Measurements from ENCODE around the gene PI4K2A. TPM values are rescaled to one million over a fixed set of nuclear protein-coding genes. Genes with fewer than 3 reads are reported as not detected.

PI4K2A gene
- total RNA-seq, 2 donors from 2014 or later = 18.0 to 22.9 TPM

GRCh38 chr10:97701438-97702069, 61.1 kb downstream of the PI4K2A start:
- H3K27ac ChIP-seq = no peak overlapping the region
- no peak overlapping the region for H3K4me3 ChIP-seq
- H3K27me3 ChIP-seq (replicated peaks; ENCODE audit: insufficient read depth) = no peaks in the 10 kb centered on the region
- peak; percentile 96 for ATAC-seq (ENCODE audit: insufficient number of reproducible peaks, low FRiP score, low read depth)
- no peaks in the 10 kb centered on the region for H3K9me3 ChIP-seq
- no peaks in the 10 kb centered on the region for H3K36me3 ChIP-seq
- H3K4me1 ChIP-seq (ENCODE audit: control insufficient read depth in 1 of 2, low read depth in 2 of 2) = peaks cover 0 to 4% of the 10 kb centered on the region in 2 donors
- TF ChIP-seq CTCF (IDR thresholded peaks at IDR 0.05) = peak; percentile 81
- DNase-seq (ENCODE audit: low spot score) = no peak

- Histone ChIP-seq H3K27ac (no peak overlapping the region), H3K4me1 (ENCODE audit: control insufficient read depth in 1 of 2, low read depth in 2 of 2) (peaks cover 3 to 15% of the 10 kb centered on the region in 2 donors), H3K27me3 (replicated peaks; ENCODE audit: insufficient read depth) (no peaks in the 10 kb centered on the region), H3K36me3 (no peaks in the 10 kb centered on the region), H3K4me3 (no peak overlapping the region), H3K9me3 (no peaks in the 10 kb centered on the region)
- ATAC-seq (ENCODE audit: insufficient number of reproducible peaks, low FRiP score, low read depth) (no peak), DNase-seq (ENCODE audit: low spot score) (no peak)
- TF ChIP-seq CTCF (IDR thresholded peaks at IDR 0.05) = no peak
Observed at GRCh38 chr10:97703398-97704067, 63.1 kb downstream of the PI4K2A start.

- Histone ChIP-seq H3K9me3 (no peaks in the 10 kb centered on the region), H3K27me3 (replicated peaks; ENCODE audit: insufficient read depth) (no peaks in the 10 kb centered on the region), H3K27ac (no peak overlapping the region), H3K4me3 (no peak overlapping the region), H3K36me3 (no peaks in the 10 kb centered on the region), H3K4me1 (ENCODE audit: control insufficient read depth in 1 of 2, low read depth in 2 of 2) (peaks cover 10 to 23% of the 10 kb centered on the region in 2 donors)
- DNase-seq (ENCODE audit: low spot score) = no peak
- no peak for ATAC-seq (ENCODE audit: insufficient number of reproducible peaks, low FRiP score, low read depth)
- no peak for TF ChIP-seq CTCF (IDR thresholded peaks at IDR 0.05)
Observed at GRCh38 chr10:97704341-97704740, 63.9 kb downstream of the PI4K2A start.

GRCh38 chr10:97705006-97705670, 64.7 kb downstream of the PI4K2A start:
- Histone ChIP-seq H3K27ac (no peak overlapping the region), H3K4me3 (no peak overlapping the region), H3K4me1 (ENCODE audit: control insufficient read depth in 1 of 2, low read depth in 2 of 2) (peaks cover 16 to 30% of the 10 kb centered on the region in 2 donors), H3K36me3 (no peaks in the 10 kb centered on the region), H3K9me3 (no peaks in the 10 kb centered on the region), H3K27me3 (replicated peaks; ENCODE audit: insufficient read depth) (no peaks in the 10 kb centered on the region)
- ATAC-seq (ENCODE audit: insufficient number of reproducible peaks, low FRiP score, low read depth) (no peak), DNase-seq (ENCODE audit: low spot score) (no peak)
- no peak for TF ChIP-seq CTCF (IDR thresholded peaks at IDR 0.05)

- no peaks in the 10 kb centered on the region for H3K27me3 ChIP-seq (replicated peaks; ENCODE audit: insufficient read depth)
- DNase-seq (ENCODE audit: low spot score) (no peak), ATAC-seq (ENCODE audit: insufficient number of reproducible peaks, low FRiP score, low read depth) (no peak)
- H3K9me3 ChIP-seq = no peaks in the 10 kb centered on the region
- no peaks in the 10 kb centered on the region for H3K36me3 ChIP-seq
- H3K4me1 ChIP-seq (ENCODE audit: control insufficient read depth in 1 of 2, low read depth in 2 of 2) = peaks cover 26 to 46% of the 10 kb centered on the region in 2 donors
- peak overlapping the region; percentile 78 to 94 for H3K27ac ChIP-seq
- H3K4me3 ChIP-seq = no peak overlapping the region
- TF ChIP-seq CTCF (IDR thresholded peaks at IDR 0.05) = no peak
Observed at GRCh38 chr10:97707134-97707861, 66.8 kb downstream of the PI4K2A start.
